Stimulated activated CD4-positive, alpha-beta T cell treated with anti-CD3 and anti-CD28 coated beads, Interleukin-15, amount 100 ng/mL, for 24 hours (primary cell): ENCODE measurements around the gene SKAP2.
A peak's percentile ranks its signal among the peaks of the same experiment; 100 is the strongest.

Experiments used
- DNase-seq: peaks from one replicate; pipeline ENCODE4 v3.0.0-alpha.2; 2020

Gene SKAP2

GRCh38 chr7:26690135-26690805, 174.1 kb downstream of the SKAP2 start:
- no peak for DNase-seq

DNA sequence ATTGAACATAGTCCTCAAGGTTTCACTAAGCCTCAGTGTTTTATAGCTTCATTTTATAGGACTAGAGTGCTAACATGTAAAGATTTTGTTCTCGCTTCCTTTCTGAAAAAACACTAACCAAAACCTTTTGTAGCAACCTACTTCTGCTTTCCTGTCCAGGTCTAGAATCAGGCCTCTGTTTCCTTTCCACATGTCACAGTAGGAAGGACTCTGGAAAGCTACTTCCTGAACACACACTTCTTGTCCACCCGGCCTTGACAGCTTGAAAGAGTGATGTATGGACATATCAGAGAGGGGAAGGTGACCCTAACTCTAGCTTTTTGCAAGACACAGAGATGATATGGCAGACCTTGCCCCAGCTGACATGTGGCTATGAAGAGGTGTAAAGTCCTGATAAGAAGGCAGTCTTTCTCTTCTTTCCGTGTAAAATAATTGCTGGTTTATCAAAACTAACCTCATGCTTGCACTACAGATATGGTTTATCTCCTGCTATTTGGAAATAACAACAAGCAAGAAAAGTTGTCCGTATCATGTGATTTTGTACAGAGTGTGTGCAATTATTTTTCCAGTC, 175.4 kb downstream of the SKAP2 start:
- no peak for DNase-seq

- DNase-seq = no peak
Measured at GRCh38 chr7:26688388-26688787, 176.0 kb downstream of the SKAP2 start.

DNA sequence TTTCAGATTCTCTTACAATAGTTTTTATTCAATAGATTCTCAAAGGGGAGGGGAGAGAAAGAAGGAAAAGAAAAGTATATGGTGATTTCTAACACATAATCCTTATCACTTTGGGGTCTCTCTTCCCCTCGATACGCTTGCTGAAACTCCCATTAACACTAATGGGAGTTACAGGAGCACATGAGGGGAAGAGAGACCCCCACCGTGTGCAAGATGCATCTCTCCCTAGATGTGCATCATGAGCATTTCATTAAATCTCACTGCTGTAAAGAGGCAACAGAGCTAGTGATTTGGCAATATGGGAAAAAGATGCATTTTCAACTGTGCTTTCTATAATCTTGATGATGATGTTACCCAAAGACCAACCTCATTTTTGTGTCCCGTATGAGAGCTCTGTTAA, 177.4 kb downstream of the SKAP2 start:
- DNase-seq = no peak

DNA sequence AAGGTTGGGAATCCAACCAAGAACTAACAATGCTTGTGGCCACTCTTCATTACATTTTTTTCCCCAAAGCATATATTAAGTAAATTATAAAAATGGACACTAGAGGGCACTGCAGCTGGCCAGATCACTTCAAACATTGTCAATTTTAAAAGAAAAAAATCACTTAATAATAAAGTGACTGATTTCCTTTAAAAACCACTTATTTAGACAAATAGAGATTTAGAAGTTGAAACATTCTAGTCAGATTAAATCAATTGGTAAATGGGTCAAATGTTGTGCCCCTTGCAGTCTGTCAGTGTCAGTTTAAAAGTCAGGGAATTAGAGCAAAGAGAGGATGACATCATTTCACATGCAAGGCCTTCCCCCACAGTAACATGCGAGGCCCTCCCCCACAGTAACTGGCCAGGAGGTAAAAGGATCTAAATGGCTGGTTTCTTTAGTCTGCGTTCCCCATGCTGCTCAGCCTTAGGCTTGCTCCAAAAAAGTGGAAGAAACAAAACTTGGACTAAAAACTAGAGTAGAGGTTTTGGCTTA, 177.9 kb downstream of the SKAP2 start:
- no peak for DNase-seq

- no peak for DNase-seq
Measured at GRCh38 chr7:26685606-26686005, 178.8 kb downstream of the SKAP2 start.

DNA sequence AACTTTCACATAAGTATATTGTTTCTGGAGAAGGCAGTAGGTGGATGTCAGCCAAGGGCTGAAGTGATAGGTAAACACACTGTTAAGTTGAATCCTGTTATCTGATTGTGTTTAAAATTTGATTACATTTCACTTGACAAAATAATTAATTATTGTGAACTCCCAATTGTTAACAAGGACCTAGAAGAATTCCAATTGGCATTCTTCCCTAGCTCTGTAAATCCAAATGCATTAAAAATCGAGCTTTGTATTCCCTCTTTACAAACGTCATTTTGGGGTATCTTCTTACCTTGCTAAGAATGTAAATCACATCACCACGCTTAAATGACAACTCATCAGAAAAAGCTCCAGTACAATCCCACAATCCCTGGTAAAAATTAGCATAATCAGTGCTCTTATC, 179.9 kb downstream of the SKAP2 start:
- DNase-seq = no peak

DNA sequence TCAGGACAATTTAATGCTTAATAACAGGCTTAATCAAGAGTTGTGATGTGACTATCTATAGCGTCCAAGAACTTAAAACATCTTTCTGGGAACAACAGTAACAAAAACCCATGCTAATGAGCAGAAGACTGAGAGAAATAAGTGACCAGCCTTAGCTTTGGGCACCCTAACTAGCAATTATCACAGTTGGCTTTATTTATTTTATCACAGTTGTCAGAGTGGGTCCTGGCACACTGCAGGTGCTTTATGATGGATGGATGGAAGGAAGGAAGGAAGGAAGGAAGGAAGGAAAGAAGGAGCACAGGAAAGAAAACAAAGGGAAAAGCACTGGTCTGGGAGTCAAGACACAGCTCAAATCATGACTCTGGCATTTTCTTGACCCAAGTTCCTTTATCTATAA, 181.1 kb downstream of the SKAP2 start:
- no peak for DNase-seq

DNA sequence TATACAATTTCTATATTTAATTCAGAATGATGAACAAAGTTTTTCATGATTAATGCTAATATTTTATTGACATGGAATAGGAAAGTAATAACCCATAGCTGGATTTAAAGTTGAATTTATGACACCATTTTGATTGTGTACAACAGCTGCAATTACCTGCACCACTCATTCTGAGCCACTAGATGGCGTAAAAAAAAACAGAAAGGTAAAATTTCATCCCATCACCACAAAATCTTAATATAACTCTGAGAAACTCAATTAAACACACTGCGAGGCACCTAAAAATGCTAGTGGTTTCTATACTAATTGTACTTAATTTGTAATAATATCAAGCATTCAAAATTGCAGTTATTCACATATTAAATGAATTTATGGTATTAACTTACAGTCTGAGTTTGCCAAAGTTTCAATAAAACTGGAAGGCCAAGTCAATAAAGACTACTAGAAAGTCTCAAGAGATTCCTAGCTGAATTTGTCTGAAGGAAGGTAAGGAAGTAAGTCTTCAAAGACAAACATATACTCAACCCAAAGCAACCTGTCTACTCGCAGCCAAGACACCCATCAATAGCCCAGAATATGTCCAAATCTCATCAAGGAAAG, 182.5 kb downstream of the SKAP2 start:
- DNase-seq = no peak

DNA sequence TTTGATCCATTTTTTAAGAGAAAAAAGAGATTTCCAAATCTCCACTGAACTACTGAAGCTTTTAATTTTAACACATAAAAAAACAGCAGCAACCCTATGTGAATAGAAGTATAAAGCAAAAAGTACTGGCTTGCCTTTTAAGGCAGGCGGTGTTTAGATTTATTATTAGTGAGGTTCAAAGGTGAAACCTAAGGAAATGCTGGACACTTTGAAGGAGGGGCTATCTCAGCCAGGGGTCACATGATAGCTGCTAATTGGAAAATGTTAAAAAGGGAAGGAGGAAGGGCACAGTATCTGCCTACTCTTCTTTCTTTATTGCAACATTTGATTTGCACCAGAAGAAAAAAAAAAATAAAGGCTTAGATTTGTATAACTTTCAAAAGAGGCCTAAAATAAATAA, 183.8 kb downstream of the SKAP2 start:
- no peak for DNase-seq

GRCh38 chr7:26675143-26675887, 189.1 kb downstream of the SKAP2 start:
- DNase-seq = no peak

DNA sequence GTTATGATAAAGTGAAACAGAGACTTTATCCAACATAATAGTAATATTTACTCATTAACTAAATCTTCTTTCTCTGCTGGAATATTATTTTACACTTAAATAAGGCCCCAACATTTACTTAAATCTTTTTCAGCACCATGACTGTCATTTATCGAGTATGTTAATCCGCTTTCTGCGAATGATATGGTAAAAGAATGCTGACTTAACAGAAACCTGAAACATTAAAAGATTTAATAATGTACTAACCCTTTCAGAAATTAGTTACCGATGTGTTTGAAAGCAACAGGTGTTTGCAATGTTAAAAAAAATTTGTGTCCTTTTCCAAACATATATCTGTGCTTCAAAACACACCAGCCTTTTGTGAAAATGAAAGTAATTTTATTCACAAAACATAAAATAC, 190.5 kb downstream of the SKAP2 start:
- DNase-seq = no peak

- no peak for DNase-seq
Measured at GRCh38 chr7:26673271-26673670, 191.1 kb downstream of the SKAP2 start.

DNA sequence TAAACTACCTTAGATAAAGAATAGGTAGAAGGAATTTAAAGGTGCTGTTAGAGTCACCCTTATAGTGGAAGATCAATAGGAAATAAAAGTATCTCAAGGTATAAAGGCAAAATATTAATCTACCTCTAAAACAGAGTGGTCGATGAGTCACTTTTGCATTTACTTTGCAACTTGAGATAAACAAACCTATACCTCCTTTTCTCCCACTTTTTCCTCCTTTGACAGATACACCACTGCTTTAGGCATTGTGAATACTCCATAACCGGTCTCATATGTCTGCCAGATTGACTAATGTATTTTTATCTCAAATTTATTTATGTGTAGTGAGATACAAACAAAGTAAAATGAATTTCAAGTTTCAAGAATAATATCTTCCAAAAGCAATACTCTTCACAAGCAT, 193.5 kb downstream of the SKAP2 start:
- no peak for DNase-seq

DNA sequence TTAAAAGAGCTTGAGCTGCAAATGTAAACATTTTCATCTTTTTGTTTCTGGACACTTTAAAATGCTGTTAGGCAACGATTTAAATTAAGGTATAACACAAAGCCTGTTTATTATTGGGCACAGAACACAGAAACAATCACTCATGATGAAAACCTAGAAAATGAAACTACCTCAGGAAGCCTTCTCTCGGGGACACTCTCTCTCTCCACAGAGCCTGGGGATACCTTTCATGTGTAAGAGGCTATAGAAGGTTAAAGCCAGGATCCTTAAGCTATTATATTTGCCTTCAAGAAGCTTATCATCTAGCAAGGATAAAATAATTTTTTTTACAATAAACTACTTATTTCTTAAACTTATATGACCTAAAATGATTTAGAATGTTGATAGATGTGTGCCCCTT, 194.1 kb downstream of the SKAP2 start:
- DNase-seq = no peak

DNA sequence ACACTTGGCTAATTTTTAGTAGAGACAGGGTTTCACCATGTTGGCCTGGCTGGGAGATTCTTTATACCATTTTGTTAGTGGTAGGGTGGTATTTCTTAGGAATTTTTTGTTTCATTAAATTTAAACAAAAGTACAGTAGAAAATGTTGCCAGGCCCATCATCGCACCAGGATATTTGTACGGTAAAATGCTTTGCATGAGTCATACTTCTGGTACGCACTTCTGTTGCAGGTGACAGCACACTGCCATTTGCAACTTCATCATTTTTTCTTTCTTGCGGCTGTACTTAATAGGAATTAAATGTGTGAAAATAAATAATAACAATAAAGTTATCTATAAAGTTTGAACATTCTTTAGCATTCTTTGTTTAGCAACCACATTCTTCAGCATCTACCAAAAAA, 195.6 kb downstream of the SKAP2 start:
- no peak for DNase-seq

GRCh38 chr7:26667514-26668133, 196.8 kb downstream of the SKAP2 start:
- DNase-seq = peak; percentile 54

DNA sequence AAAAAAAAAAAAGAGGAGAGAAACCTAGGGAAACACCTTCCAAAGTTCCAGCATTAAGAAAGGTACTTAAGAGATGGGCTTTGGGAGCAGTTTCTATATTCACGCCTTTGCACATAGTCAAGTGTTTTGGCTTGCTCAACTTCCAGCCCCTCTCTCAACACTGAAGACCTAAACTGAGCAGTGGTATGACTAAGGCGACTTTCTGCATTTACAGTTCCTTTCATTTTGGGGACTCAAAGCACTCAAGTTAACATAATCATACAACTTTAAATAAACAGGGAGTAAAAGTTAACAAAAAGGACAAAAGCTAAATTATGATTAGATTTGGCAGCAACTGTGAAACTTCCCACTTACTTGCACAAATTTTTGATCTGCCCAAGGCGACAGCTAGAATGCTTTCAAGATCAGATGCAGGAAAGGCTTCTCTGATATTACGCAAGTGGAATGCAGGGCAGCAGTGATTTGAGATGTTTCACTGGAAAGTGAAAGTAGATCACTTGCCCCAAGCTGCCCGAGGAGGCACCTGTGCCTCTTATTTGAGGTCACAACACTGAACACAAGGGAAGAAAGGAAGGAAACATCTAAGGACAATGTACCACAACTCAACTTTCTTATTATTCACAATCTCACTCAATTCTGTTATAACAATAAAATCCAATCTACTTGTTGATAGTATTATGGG, 199.5 kb downstream of the SKAP2 start:
- peak; percentile 25 for DNase-seq

DNA sequence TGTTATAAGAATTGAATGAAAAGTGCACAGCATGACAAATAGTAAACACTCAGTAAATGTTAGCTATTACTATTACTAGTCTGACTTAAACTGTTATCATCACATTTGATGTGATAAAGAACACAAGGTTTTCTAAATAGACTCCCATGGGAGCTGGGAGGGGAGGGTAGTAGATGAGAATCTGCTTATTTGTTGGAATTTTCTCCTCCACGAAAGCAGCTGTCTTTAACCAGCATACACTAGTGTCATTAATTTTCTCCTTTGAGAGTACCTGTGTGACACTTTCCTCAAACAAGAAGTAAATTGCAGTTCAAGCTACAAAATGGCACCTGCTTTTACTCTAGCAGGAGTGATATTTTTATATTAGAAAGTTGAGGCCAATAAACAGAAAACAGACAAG, 200.1 kb downstream of the SKAP2 start:
- DNase-seq = no peak

- DNase-seq = no peak
Measured at GRCh38 chr7:26663874-26664273, 200.5 kb downstream of the SKAP2 start.

DNA sequence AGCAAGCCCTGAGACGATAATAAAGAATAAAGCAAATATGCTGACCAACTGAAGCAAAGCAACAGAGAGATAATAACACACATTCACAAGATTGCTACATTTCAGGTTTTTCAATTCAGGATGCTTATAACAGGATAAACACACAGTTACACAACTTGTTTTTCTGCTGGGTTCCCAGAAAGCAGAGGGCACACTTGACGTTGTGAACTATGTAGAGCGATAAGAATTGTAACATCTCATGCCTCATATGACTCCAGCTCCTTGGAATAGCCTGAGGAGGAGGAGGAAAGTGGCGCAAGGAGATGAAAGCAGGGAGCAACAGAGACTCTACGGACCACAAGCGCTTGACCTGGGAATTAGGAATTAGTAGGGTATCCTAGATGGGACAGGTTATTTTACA, 201.7 kb downstream of the SKAP2 start:
- DNase-seq = no peak

DNA sequence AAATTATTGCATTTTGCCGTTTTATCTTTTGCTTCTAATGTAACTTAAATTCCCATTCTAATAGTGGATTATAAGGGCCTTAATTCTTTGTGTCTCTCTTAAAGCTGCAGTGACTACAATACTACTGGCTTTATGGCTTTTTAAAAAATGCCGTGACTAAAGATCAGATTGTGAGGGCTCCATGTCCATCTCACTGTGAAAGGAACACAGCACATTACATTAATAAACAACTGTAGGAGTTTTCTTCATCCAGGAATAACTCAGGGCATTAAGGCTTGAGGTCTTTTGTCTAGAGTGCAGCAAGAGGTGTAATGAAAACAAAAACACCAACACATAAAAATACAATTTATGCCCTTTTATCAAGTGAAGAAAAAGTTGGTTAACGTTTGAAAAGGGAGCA, 205.3 kb downstream of the SKAP2 start:
- no peak for DNase-seq
